Occipital lobe (tissue), 2 donors: Measurements from ENCODE around the gene METTL9. TPM values are rescaled to one million over a fixed set of nuclear protein-coding genes. Genes with fewer than 3 reads are reported as not detected.
"Not testable (repeated sequence)": the region's sequence is repeated elsewhere in the genome, so short reads cannot be mapped to it uniquely, and the experiment has no call there.

Experiments
- DNase-seq: peaks from one replicate; lab custom pipeline; 2025; lab: John Stamatoyannopoulos, UW
- total RNA-seq: library from RNA; depleted of rRNA; stranded (reverse); fragments of >200 nt; gene quantifications from one replicate; pipeline ENCODE4 v1.2.3, GENCODE V29; 2014

Gene METTL9
- total RNA-seq, 1 donor from 2014 or later, result 215 TPM

DNA sequence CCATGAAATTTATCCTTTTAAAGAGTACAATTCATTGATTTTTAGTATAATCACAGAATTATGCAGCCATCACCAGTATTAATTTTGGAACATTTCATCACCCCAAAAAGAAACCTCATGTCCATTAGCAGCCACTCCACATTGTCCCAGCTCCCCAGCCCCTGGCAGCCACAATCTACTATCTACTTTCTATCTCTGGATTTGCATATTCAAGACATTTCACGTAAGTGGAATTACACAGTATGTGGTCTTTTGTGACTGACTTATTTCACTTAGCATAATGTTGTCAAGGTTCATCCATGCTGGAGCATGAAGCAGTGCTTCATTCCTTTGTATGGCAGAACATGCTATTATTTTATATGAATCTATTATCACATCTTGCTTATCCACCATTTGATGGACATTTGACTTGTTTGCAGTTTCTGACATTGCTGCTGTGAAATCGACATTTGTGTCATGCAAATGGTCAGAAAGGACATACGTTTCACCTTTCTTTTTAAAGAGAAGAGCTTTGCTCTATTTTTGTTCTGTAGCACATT, 10.7 kb downstream of the METTL9 start:
- DNase-seq, result no peak

DNA sequence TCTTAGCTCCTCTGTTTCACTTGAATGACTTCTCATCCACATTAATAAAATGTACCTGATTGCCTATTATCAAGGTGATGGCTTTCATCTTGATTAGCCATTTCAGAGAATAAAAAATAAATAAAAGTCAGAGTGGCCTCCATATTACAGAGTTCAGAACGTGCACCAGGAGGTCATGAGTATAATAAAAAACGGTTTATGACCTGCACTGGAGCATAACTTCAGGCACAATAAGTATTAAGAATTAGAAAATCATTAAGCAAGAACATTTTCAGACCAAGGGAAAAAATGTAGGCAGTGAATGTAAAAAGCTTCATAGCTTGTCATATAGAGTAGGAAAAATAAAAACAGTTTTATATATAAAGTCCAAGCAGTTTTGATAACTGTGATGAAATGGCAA, 11.4 kb downstream of the METTL9 start:
- DNase-seq, result no peak

DNA sequence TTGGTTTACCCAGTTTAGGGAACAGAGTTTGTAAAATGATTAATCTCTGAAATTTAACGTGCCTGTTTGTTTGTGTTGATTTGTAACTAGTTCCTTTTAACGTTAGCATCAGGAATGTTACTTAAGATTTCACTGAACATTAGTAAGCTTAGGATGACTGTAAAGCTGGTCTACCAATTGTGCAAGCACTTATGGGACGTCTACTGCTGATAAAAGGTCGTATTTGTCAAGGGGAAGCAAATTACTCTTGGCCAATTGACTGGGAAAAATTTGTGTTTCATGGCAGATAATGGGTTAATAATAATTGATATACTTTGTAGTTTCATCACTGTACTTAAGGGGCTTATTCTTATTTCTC, 11.8 kb downstream of the METTL9 start:
- no peak for DNase-seq

DNA sequence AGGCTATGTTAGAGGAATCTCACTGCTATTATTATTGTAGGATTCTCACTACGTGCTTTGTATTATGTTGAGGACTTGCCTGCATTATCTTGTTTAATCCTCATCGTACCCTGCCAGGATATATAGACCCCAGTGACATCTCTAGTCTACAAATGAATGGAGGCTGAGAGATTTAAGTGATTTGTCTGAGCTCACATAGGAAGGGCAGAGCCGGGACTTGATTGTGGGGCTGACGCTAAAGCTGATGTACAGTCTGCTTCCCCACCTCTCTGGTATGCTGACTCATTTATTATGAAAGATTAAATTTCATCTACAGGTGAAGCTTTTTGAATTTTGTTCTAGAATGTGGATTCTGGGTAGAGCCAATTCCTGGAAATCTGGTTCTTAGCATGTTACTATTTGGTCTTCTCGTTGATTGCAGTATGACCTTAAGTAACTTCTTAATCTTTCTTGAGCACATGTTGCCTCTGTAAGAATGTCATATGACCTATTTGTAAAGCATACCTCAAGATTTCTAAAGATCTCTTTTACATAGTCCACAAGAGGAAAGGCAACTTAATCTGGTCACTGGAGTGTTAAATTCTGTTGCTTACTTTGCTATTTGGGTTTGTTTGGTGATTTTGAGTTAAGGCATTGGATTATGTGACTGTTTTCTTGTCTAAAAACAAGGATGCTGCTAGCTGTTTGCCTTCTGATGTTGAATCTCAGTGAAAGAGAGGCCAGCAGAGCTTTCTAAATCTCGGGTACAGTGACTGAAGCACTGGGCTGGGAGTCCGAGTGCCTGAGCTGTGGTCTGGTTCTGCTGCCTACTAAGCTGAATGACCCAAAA, 12.4 kb downstream of the METTL9 start:
- DNase-seq, result no peak

DNA sequence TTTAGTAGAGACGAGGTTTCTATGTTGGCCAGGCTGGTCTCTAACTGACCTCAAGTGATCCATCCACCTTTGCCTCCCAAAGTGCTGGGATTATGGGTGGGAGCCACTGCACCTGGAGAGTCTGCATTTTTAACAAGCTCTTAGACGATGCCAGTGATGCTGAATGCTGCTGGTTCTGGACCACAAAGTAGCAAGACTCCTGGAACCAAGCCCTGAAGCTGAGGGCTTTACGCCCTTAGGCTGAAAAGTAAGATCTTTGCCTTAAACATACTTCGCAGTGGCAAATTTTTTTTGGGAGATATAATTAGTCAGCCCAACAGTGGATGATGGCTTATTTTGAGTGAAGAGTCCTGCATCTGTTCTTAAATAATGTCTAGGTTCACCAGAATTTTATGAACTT, 14.0 kb downstream of the METTL9 start:
- DNase-seq, result no peak

DNA sequence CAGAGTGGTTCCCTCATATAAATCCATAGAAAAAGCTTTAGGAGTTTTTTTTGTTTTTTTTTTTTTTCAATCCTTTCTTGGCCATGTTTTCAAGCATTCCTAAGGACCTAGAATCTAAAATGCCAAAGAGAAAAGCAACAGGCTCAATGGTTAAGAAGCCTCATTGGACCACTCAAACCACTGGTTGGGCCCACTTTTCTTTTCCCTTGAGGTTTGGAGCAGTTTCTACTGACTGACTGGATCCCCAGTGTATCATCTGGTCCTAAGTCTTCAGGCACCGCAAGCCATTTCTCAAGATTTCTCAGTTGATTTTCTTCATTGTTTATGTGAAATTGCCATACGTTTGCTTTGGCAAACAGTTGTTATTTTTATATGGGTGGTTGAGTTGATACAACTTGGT, 14.4 kb downstream of the METTL9 start:
- DNase-seq, result no peak

DNA sequence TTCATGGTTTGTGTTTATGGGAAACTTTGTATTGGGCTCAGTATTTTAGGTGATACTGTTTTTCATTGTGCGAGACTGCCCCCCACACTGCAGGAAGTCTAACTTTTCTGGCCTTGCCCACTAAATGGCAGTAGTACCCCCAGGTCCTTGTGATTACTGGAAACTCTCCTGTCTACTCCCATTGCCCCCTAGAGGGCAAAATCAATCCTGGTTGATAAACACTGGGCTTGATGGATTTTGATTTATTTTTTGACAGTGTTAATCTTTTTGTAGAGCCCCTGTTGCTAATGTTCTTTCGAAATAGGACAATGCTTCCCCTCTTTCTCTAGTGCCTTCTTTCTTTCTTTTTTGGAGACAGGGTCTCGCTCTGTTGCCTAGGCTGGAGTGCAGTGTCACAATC, 15.5 kb downstream of the METTL9 start:
- no peak for DNase-seq

DNA sequence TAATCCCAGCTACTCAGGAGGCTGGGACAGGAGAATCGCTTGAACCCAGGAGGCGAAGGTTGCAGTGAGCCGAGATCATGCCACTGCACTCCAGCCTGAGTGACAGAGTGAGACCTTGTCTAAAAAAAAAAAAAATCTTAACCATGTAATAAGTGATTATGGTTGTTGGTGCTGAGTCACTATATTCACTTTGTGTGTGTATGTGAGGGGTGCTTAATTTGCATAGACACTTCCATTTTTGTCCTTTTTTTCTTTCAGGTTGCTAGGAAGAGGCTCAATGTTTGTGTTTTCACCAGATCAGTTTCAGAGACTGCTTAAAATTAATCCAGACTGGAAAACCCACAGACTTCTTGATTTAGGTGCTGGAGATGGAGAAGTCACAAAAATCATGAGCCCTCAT, 18.2 kb downstream of the METTL9 start:
- no peak for DNase-seq

DNA sequence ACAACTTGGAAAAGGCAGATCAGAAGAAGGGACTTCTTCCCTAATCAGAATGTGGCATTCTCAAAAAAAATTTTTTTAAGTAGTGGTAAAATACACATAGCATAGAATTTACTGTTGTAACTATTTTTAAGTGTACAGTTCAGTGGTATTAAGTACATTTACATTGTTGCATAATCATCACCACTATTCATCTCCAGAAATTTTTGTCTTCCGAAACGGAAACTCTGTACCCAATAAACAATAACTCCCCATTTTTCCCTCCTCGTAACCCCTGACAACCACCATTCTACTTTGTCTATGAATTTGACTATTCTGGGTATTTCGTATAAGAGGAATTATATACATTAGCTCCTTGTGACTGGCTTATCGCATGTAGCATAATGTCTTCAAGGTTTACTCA, 18.9 kb downstream of the METTL9 start:
- DNase-seq, result no peak

DNA sequence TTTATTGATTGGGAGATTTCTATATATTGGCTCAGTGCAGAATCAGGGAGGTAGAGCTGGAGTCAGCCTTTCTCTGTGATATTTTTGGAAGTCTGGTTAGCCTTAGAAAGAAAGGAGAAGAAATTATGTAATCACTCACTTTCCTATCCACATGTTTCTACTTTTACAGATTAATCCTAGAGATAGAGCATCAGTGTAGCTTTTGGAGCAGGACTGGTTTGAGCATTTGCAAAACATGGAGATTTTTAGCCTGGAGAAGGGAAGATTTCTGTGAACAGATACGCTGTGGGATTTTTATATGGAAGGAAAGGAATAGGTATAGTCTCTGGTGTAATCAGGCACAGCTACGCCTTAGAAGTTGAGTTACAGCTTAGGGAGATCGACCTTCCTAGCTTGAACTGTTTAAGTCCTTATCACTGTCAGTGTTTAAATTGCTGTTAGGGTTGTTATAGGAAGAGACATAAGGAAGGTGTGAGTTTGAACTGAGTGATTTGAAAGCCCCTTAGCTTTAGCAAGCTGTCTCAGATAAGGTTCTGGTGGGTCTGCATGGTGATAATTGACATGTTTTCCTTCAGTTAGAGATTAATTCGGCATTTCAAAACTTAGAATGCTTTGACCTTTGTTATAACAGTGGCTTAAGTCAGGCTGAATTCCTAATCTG, 20.5 kb downstream of the METTL9 start:
- no peak for DNase-seq

DNA sequence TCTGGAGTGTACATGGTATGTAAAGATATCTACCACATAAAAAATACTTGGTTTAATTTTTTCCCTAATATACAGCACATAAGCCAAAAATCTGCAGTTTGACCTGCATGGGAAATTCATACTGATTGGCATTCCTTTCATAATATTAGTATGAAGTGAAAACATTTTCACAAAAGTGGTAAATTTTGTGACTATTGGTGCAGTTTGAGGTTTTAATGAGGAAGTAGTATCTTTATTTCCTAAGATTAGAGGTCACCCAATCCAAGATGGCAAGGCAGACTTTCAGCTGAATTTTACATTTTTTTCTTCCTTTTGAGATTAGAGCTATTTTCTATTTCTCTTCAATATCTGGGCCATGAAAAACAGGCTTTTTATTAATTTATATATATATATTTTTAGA, 21.2 kb downstream of the METTL9 start:
- DNase-seq, result no peak

DNA sequence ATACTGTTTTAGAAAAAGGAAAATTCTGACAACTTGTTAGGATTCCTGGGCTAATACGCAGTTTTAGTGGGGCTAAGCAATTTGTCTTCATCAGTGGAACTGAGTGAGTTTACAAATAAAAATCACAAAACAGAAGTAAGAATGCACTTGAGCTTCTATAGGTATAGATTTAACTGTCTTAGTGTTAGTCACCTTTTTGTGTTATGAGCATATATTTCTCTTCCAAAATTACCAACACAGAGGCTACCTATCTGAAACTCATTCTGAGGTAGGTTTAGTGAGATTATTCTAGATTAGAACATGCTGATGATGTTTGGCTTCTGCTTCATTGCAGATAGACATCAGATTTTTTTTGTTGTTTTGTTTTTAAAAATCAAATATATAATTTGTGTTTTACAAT, 23.2 kb downstream of the METTL9 start:
- no peak for DNase-seq

DNA sequence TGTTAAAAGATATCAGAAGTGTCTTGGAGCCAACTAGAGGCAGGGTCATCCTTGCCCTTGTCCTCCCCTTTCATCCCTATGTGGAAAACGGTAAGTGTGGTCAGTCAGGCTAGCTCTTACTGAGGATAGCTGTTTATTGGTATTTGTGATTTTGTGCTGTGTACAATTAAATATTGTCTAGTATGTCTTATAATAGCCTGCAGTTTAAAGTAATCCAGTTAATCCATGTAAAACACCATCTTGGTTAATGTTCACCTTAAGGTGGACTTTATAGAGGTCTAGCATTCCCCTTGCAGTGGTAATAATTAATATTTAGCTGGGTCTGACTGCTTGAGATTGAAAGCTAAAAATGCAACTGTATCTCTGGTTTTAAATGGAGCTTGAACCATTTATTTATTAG, 25.6 kb downstream of the METTL9 start:
- DNase-seq, result no peak

DNA sequence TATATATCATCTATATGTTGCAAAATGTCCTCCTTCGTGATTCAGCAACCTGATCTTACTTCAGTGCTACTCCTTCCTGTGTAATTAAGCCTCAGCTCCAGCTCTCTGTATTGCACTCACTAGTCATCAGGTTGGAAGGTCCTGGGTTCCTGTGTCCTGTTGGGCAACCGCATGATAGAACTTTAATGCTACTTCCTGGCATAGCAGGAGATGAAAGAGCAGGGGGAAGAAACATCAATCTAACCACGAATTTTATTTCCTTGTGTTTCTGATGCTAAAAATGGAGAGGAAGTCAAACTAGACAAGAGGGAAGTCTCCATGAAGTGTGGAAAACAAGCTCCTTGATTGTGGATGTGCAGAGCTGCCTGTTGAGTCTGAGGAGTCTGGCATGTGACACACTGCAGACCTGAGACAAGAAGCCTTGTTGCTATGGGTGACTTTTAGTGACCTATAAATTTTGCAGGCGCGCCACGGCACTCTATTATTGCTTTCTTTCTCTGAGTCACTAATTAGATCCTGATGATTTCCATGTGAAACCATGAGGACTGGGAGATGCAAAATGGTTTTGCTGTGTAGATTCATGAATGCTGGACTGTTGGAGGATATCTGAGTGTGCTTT, 27.4 kb downstream of the METTL9 start:
- DNase-seq, result no peak

DNA sequence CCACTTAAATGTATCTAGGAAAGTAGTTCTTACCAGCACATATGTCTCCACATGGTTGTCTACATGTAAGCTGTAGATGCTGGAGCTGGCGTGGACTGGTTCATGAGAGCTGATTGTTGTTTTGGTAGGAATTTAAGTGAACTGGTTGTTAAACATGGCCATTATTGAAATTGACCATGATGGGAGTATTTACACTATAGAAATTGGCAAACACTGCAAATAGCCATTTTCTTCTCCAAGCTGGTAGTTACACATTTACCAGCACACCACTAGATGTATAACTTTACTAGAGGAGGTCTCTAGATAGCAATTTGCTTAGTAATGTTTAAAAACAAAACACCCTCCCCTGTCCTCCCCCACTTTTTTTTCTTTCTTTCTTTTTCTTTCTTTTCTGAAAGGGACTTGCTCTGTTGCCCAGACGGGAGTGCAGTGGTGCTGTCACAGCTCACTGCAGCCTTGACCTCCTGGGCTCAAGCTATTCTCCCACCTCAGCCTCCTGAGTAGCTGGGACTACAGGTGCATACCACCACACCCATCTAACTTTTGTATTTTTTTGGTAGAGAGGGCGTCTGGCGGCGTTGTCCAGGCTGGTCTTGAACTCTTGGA, 28.8 kb downstream of the METTL9 start:
- DNase-seq, result no peak

DNA sequence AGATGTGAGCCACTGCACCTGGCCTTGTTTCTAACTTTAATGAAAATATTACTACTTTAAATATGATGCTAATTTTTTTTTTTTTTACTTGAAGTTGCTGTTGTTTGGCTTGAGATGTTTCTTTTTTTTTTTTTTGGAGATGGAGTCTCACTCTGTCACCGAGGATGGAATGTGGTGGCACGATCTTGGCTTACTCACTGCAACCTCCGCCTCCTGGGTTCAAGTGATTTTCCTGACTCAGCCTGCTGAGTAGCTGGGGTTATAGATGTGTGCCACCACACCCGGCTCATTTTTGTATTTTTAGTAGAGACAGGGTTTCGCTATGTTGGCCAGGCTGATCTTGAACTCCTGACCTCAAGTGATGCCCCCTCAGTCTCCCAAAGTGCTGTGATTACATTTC, 29.4 kb downstream of the METTL9 start:
- DNase-seq, result no peak

DNA sequence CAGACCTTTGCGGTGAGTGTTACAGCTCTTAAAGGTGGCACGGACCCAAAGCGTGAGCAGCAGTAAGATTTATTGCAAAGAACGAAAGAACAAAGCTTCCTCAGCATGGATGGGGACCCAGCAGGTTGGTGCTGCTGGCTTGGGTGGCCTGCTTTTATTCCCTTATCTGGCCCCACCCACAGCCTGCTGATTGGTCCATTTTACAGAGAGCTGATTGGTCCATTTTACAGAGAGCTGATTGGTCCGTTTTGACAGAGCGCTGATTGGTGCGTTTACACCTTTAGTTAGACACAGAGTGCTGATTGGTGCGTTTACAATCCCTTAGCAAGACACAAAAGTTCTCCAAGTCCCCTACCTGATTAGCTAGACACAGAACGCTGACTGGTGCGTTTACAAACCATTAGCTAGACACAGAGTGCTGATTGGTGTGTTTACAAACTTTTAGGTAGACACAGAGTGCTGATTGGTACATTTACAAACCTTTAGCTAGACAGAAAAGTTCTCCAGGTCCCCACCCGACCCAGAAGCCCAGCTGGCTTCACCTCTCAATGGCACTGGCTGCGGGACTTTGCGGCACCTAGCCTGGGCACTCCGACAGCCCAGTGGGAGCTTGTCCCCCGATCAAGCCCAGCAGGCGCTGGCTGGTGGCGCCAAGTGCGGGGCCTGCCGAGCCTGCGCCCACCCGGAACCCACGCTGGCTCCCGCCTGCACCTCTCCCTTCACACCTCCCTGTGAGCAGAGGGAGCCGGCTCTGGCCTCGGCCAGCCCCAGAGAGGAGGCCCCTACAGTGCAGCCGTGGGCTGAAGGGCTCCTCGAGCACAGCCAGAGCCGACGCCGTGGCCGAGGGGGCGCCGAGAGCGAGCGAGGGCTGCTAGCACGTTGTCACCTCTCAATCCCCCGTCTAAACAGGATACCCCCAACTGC, 30.5 kb downstream of the METTL9 start:
- DNase-seq, result not testable (repeated sequence)

DNA sequence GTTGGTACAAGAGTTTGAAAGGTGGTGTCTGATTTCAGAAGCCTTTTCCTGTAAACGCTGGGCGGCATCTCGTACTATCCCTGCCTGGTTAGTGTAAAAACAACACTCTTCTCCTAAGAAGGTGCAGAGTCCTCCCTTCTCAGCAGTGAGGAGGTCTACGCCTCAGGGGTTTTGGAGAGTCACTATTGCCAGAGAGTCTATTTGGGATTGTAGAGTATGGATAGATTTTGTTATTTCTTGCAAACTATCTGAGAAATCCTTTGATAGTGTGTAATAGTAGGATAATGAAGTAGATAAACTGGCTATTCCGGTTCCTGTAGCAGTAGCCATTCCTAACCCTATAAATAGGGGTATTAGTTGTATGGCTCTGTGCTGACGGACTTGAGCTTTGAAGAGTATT, 31.5 kb downstream of the METTL9 start:
- not testable (repeated sequence) for DNase-seq

DNA sequence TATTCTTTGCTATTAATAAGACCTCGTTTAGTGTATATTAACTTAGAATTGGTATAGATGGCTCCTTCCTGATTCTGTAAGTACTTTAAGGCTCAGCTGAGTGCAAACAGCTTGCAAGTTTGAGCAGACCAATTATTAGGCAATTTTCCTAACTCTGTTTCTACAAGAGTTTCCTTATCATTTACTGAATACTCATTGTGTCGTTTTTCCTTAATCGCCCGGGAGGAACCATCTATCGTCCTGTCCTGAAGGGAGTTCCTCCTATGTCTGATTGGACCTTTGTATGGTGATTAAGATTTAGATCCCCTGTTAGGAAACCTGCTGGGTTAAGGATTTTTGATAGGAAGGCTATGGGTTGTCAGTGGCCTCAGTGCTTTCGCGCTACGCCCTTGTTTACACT, 32.0 kb downstream of the METTL9 start:
- DNase-seq, result not testable (repeated sequence)

DNA sequence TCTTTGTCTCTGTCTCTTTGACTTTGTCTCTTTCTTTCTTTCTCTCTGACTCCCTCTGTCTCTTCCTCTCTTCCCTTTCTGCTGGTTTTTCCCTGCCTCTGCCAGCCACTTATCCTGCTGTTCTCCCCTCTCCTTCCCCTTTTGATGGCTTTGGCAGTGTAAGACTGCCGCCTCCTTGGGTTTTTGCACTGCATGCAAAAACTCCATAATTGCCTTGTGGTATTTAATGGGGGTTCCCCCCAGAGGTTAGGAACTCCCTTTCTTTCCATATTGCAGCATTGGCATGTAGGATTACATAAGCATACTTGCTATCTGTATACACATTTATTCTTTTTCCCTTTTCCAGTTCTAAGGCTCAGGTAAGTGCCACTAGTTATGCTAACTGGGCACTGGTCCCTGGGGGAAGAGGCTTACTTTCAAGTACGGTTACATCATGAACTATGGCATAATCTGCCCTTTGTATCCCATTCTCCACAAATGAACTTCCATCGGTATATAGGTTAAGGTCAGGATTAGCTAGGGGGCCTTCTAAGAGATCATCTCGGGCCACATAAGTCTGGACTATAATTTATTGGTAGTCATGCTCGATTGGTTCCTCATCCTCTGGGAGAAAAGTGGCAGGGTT, 32.7 kb downstream of the METTL9 start:
- not testable (repeated sequence) for DNase-seq

DNA sequence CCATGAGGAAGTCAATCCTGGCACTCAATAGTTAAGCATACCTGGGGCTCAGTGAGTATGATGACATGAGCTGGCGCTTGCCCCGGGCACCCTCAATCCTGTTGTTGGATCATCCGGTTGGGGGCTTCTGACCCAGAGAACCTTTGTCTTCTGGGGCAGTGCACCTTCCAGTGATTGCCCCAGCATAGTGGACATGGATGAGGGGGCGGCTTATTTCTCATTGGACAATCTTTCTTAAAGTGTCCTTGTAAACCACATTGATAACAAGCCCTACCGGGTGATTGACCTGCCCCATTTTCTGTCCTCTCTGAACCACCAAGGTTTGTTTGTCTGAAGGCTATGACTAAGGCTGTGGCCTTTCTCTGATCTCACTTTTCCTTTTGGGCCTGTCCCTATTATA, 34.8 kb downstream of the METTL9 start:
- no peak for DNase-seq
